HG02759 (cell line): Measurements from ENCODE around the gene DNAJC16.

Experiments
- ATAC-seq: cut with Tn5 transposase; IDR thresholded peaks from one replicate; pipeline ENCODE4 v1.9.1; 2021; ENCODE audit warnings: mild to moderate bottlenecking, moderate library complexity; ENCODE audit not compliant: unreplicated experiment

The DNAJC16 gene

DNA sequence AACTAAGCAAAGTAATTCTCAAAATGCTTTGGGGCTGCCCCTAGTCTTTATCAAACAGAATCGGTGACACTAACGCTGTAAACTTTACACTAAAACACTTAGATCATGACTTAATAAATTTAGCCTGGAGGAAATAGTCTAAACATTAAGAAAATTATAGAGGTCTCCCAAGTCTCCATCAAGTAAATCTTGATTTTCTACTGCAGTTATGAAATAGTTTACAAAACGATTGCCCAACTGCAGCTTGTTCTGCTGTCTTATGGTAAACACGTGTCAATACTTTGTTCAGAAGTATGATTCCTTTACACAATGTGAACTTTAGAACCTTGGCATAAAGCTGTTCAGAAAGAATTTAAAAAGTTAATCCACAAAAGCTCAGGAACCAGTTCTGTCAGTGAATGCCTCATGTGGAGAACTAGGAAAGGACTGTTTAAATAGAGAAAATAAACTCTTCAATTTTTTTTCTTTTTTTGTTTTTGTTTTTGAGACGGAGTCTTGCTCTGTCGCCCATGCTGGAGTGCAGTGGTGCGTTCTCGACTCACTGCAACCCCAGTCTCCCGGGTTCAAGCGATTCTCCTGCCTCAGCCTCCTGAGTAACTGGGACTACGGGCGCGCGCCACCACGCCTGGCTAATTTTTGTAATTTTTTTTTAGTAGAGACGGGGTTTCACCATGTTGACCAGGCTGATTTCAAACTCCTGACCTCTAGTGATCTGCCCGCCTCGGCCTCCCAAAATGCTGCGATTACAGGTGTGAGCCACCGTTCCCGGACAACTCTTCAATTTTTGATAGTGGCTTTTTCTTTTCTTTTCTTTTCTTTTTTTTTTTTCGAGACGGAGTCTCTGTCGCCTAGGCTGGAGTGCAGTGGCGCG is 92.2 kb downstream of the DNAJC16 start:
- ATAC-seq, result no peak

DNA sequence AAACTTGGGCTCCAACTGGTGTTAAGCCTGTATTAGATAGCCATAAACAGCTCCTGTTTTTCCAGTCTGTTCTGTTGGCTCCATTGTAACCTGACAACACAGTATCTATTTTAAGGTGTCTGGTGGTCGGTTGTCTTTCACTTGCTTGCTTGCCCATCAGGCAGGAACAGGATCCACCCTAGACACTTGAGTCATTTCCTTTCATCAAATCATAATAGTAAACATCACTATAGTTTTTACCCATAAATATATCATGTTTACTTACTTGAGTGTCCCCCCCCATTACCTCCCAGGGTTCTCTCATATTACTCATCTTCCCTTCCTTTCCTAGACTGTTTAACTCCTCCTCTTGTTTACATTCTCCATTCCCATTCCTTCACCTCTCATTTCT is 93.5 kb downstream of the DNAJC16 start:
- ATAC-seq, result no peak

DNA sequence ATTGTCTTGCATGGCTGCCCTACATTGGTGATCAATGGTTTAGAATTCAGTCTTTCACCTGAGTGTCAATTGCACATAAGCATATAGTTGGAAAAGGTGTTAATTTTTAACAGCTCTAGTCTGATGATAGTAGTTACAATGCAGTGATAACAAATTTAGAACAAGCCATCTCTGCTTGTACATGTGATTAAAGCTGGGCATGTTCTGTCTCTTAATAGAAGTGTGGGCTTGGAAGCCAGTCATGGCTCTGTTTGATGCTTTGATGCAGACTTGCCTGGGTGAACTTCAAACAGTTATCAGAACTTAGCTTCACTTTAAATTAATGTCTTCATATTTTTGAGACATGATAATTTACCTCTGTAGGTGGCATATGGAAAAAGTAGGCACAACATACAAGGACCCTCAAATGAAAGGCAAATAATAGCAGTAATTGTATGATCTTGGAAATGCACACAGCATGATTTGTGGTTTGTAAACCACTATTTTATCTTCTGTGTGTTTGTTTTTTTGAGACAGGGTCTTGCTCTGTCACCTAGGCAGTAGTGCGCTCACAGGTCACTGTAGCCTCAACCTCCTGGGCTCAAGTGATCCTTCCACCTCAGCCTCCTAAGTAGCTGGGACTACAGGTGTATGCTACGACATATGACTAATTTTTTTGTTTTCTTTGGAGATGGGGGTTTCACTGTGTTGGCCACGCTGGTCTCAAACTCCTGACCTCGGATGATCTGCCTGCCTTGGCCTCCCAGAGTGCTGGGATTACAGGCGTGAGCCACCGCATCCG is 94.4 kb downstream of the DNAJC16 start:
- no peak for ATAC-seq

DNA sequence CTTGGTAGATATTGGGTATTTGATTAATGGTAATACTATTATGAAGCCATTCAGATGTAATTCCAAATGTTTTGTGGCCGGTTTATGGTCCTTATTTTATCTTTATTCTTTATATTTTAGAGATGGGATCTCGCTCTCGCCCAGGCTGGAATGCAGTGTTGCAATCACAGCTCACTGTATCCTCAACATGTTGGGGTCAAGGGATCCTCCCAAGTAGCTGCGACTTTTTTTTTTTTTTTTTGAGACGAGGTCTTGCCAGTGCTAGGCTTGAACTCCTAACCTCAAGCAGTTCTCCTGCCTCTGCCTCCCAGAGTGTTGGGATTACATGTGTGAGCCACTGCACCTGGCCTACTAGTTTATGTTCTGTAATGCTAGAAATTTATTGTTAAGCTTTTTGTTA is 95.3 kb downstream of the DNAJC16 start:
- no peak for ATAC-seq

DNA sequence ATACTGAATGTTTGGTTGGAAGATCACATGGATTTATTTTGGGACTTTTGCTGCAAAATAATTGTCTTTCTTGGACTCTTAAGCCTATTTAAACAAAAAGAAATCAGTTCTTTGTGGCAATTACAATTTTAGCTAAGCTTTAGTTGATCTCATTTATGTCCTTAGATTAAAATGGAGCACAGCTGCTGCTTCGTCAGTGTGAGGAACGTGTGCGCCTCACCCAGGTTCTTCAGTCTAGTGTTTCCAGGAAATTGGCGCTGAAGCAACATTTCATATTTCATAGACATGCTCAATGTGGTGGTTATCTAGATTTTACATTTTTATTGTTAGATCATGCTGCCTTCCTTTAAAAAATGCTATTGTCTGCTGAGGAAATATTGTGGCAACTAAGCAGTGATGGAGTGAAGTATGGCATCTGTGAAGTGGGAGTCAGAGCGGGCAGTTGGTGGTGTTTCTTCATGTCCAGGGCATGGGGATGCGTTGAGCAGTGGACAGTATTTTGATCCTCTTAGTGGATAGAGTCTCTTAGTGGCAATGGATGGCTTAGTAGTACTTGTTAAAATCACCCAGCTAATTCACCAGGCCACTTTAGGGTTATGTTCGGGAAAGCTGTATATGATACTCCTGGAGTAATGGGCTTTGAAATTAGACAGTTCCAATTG is 96.2 kb downstream of the DNAJC16 start:
- no peak for ATAC-seq

DNA sequence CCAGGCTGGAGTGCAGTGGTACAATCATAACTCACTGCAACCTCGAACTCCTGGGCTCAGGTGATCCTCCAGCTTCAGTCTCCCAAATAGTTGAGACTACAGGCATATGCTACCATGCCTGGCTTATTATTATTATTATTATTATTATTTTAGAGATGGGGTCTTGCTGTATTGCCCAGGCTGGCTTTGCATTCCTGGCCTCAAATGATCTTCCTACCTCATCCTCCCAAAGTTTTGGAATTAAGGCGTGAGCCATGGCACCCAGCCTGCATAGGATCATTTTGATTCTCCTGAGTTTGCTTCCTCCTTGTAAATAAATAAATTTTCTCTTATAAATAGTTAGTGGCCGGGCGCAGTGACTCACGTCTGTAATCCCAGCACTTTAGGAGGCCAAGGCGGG is 96.8 kb downstream of the DNAJC16 start:
- ATAC-seq, result no peak

DNA sequence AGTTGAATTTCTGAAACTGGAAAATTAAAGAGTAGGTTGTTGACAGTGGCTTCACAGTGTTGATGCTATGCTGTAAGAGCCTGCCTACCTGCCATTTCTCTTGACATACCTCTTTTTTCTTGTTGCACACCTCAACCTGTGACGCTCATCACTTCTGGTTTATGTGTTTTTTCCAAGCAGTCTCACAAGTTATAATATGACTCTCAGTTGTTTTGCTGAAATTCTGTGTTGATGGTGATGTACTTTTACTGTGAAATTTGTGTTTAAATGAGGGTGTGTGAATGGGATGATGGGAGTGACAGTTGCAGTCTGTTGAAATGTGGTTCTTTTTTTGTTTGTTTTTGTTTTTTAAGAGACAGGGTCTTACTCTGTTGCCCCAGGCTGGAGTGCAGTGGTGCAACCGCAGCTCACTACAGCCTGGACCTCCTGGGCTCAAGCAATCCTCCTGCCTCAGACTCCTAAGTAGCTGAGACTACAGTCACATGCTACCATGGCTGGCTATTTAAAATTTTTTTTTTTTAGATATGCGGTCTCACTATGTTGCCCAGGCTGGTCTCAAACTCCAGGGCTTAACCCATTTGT is 97.6 kb downstream of the DNAJC16 start:
- no peak for ATAC-seq

DNA sequence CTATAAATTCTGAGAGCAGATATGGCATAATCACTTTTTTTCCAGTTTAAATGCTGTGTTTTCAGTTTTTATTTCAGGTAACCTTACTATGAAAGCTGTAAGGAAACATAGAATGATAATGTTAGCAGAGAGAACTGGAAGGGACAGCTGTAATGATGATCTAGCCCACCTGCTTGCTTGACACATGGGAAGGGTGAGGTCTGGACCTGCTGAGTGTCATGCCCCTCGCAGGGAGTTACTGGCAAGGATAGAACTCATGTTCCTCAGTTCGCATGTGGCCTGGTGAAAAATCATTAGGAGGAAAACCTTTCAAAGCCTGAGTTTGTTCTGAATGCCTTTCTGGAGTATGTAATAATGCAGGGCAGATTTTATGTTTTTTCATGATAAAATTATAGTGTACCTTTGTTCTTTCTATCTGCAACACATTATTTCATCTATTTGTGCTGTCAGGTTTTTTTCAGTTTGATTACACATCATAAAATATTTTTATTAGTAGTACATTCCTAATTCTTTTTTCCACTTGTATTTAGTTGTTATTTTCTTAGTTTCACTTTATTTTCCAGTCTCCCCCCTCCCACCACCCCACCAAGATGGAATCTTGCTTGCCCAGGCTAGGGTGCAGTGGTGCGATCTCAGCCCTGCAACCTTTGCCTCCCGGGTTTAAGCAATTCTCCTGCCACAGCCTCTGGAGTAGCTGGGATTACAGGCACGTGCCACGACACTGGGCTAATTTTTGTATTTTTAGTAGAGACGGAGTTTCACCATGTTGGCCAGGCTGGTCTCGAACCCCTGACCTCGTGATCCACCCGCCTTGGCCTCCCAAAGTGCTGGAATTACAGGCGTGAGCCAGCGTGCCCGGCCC is 98.6 kb downstream of the DNAJC16 start:
- no peak for ATAC-seq
